Cardiac septum (tissue), 1 donor: Measurements from ENCODE around the gene TMCC3. TPM values are rescaled to one million over a fixed set of nuclear protein-coding genes. Genes with fewer than 3 reads are reported as not detected.
A peak's percentile ranks its signal among the peaks of the same experiment; 100 is the strongest.

Experiments used
- DNase-seq: peaks from one replicate; pipeline ENCODE4 v3.0.0-alpha.2; 2020; ENCODE audit warnings: low spot score
- intact Hi-C: fragments of 100-400 bp; cut with DNase I; formaldehyde crosslinking; loops from one replicate; pipeline ENCODE4 v1.14.0; 2022
- total RNA-seq: library from RNA; stranded (reverse); fragmentation: NEBNext Ultra II Directional; extraction: Animal tissue kit (Norgen Biotek cat#: 25700); gene quantifications from one replicate; pipeline ENCODE4 v1.2.1, GENCODE V29; 2021
- donor health status: DM: no; HTN: no; CAD: no.

The TMCC3 gene
- total RNA-seq, 1 donor from 2014 or later: 2.3 TPM

DNA sequence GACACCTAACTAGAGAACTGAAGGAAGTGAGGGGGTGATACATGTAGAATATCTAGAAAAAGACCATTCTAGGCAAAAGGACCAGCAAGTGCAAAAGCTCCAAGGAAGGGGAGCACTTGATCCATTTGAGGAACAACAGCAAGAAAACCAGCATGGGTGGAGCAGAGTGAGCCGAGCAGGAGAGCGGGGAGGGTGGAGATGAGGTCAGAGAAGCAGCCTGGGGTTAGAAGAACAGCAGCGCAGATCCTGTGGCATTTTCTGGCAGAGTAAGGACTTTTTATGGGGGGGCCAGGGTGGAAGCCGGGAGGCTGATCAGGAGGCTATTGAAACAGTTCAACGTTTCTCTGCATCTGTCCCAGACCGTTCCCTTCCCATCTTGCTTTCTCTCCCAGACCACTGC lies 24.5 kb upstream of the TMCC3 start:
- intact Hi-C loops: no loop called here
- no peak for DNase-seq

- DNase-seq: no peak
- intact Hi-C loops: no loop called here
These were observed 23.7 kb upstream of the TMCC3 start for GRCh38 chr12:94674051-94674451.

DNA sequence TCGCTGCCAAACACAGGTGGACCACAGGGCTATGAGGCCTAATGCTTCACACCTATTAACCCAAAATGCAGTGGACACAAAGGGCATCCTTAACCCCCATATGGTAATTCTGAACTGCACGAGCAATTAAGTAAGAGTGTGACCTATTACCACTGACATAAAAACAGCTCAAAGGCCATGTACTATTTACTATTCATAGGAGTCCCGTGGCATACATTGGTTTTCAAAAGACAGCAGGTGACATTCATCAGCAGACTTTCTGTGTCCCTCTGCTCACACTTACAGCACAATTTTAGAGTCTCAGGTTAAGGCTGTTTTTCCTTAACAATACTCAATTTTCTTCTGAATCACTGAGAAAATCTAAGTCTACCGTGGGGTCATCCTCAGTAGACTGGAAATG lies 23.1 kb upstream of the TMCC3 start:
- no peak for DNase-seq
- intact Hi-C loops: no loop called here

GRCh38 chr12:94671917-94672316 lies 21.6 kb upstream of the TMCC3 start:
- intact Hi-C loops: no loop called here
- DNase-seq: no peak

- intact Hi-C loops: no loop called here
- no peak for DNase-seq
These were observed 20.5 kb upstream of the TMCC3 start for GRCh38 chr12:94670898-94671297.

GRCh38 chr12:94670075-94670474 lies 19.7 kb upstream of the TMCC3 start:
- DNase-seq: no peak
- intact Hi-C loops: no loop called here

GRCh38 chr12:94667031-94667540 lies 16.7 kb upstream of the TMCC3 start:
- intact Hi-C loops: no loop called here
- DNase-seq: no peak

- intact Hi-C loops: no loop called here
- DNase-seq: no peak
These were observed 15.8 kb upstream of the TMCC3 start for GRCh38 chr12:94666158-94666557.

- intact Hi-C loops: no loop called here
- DNase-seq: no peak
These were observed 13.3 kb upstream of the TMCC3 start for GRCh38 chr12:94663702-94664101.

DNA sequence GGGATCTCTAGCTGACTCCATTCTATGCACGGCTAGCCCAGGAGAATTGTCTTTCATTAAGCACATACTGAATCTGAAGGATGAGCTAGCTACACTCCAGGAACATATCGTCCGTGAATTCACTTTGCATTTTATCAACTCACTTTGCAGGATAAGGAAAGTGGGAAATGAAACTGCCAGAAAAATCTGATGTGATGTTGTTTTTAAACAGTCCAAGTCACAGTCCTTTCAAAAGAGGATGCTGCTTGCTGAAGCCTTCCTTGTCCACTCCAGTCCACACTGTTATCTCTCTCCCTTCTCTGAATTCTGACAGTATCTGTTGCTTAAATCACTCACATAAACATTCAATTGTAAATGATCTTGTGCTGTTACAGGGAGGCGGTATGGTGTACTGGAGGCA lies 12.7 kb upstream of the TMCC3 start:
- intact Hi-C loops: no loop called here
- DNase-seq: no peak

DNA sequence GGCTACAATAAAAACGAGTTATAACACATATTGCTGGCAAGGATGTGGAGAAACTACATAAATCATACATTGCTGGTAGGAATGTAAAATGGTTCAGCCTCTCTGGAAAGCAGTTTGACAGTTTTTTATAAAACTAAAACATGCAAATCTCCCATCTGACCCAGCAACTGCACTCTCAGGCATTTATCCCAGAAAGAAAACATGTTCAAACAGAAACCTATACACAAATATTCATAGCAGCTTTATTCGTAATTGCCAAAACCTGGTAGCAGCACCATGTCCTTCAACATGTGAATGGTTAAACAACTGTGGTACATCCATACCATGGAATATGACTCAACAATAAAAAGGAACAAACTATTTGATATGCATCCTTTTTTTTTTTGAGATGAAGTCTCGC lies 10.1 kb upstream of the TMCC3 start:
- intact Hi-C loops: no loop called here
- DNase-seq: no peak

DNA sequence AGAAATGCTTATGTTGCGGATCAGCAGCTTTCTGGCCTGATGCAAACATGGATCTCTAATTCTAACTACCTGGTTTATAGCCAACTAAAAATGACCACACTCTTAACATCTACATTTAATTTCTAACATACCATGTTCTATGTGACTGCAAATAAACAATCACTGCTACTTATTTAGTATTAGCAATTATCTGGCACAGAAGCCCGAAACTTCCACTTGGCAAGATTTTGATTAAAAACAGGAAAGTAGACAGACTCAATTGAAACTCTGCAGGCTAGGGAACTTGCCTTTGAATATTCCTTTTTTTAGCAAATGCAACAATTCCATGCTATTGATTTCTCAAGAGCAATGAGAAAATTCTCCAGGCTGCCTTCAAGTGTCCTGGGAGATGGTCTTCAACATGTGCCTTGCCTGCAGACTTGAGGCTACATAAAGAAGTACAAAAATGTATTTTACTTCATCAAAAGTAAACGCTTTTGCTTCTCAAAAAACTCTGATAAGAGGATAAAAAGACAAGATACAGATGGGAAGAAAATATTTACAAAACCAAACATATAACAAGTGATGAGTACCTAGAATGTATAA lies 9.1 kb upstream of the TMCC3 start:
- intact Hi-C loops: no loop called here
- no peak for DNase-seq

DNA sequence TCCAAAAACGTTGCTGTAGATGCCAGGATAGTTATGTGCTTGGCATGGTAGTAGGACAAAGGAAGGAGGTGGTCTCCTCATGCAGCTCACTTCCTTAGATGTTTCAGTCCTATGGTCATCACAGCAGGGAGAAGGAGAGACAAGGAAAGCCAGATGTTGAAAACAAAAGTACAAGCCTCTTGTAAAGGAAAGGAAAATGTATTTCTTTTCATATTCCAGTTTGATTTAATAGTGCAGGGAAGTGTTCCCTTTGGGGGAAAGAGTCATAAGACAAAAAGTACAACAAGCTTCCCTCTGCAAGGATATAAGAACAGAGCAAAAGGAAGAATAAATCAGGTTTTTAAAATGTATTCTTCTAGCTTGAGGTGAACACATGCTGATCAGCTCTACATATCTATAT lies 8.6 kb upstream of the TMCC3 start:
- intact Hi-C loops: no loop called here
- no peak for DNase-seq

DNA sequence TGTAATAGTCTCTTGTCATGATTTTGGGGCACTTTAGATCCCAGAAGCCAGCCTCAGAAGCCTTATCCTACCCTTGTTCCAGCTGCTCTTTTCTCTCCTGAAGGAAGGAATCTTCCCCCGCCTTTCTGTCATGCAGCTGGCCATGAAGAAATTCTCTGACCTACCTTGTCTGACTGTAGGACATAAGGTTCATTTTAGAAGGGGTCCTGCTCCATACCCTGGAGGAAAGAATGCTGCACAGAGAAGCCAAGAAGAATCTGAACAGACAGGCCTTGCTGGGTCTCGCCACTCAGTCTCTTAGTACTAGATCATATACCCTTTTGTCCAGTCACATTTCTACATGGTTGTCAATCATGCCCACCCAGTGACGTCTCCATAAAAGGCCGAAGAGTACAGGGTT lies 6.2 kb upstream of the TMCC3 start:
- intact Hi-C loops: no loop called here

DNA sequence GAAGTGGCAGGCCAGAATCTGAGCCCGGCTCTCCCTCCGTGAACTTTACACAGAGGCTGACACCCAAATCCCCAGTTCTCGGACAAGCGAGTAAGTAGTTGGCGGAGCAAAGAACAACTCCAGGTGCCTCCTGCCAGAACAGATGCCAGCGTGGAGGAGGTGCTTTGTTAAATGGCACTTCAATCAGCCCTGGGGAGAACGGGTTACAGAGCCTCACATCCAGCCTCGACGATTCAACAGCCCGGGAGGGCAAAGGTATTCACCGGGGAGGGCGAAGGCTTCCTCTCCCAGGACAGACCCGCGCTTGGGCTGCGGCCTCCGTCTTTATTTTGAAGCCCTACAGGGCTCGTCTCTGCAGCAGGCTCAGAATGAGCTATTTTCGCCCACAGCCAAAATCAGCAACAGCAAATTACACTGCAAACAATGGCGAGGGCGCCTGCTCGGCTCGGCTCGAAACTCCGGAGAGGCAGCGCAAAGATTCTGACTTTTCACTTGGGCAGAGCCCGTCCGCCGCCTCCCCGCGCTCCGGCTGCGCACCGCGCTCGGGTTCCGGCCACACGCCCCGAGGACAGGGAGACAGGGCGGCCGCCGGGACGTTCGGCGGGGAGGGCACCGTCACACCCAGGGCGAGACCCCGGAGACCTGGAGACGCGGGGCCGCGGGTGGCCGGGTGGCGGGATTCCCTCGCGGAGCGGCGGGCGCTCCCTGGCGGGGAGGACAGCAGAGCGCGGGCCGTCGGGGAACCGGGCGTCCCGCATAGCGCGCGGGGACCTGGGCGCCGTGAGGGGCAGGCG lies 811 bp downstream of the TMCC3 start:
- intact Hi-C loops: no loop called here
- peak; percentile 86 for DNase-seq

More for the DNA sequence above, 6.2 kb upstream of the TMCC3 start:
- no peak for DNase-seq

GRCh38 chr12:94648578-94648977 lies 1.8 kb downstream of the TMCC3 start:
- intact Hi-C loops: no loop called here
- no peak for DNase-seq

DNA sequence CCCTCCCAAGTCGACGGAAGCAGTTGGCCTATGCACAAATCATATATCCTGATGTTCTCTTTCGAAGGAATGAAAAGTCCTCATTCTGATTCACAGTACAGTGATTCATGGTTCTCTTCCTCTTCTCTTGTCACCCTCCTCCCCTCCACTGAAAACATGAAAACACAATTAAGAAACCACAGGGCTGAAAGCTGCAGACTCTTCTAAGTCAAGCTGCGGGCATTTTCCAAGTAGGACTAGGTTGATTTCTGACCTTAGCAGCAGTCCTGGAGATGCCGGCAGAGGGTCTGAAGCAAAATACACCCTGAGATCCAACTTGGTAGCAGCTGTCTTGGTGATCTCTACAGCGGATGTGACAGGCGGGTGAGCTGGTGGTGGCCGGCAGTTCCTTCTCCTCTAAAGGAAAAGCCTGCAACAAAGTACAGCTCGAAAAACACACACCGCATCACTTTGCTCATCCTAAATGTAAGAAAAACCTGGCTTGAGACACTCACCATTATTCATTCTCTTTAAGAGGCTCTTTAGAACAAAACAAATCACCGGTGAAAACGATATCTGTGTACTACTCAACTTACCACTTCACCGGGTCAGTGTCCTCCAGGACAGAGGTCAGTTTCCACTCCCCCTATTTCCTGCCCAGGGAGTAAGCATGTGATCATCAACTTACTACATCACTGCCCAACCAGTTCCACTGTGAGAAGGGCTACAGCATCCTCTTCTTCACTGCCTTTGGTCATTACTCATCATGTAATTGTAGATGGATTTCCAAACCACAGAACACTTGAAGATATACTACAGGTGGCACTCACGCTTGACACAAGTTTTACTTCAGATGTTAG lies 6.0 kb downstream of the TMCC3 start:
- no peak for DNase-seq
- intact Hi-C loops: no loop called here

- intact Hi-C loops: no loop called here
- no peak for DNase-seq
These were observed 6.8 kb downstream of the TMCC3 start for GRCh38 chr12:94643606-94644005.

- no peak for DNase-seq
- intact Hi-C loops: no loop called here
These were observed 9.1 kb downstream of the TMCC3 start for GRCh38 chr12:94641283-94641682.

GRCh38 chr12:94640134-94640928 lies 10.0 kb downstream of the TMCC3 start:
- no peak for DNase-seq
- intact Hi-C loops: no loop called here
